Loucy (cell line): ENCODE measurements around the gene RGS19.

Source experiments
- H2AFZ ChIP-seq: fragments of 200-600 bp; sonication (generic); 2 replicates; pipeline ENCODE4 v1.6.0; 2016; ENCODE audit warnings: antibody characterized with exemption, mild to moderate bottlenecking, low read length, moderate library complexity
- H3F3A ChIP-seq: fragments of 200-600 bp; 2 replicates; pipeline ENCODE4 v1.6.0; 2016; ENCODE audit warnings: antibody characterized with exemption, low read depth, mild to moderate bottlenecking
- H3K27me3 ChIP-seq: fragments of 200-600 bp; sonication (generic); 2 replicates; pipeline ENCODE4 v1.6.1; 2014; ENCODE audit warnings: low read length, mild to moderate bottlenecking; ENCODE audit not compliant: insufficient read depth, poor library complexity, severe bottlenecking
- H3K36me3 ChIP-seq: fragments of 200-600 bp; sonication (generic); 2 replicates; pipeline ENCODE4 v1.6.1; 2016; ENCODE audit warnings: low read length; ENCODE audit not compliant: insufficient read depth
- H3K4me1 ChIP-seq: fragments of 200-600 bp; sonication (generic); 2 replicates; pipeline ENCODE4 v1.5.1; 2014; ENCODE audit warnings: low read length, mild to moderate bottlenecking; ENCODE audit not compliant: insufficient read depth, poor library complexity, severe bottlenecking
- H3K4me2 ChIP-seq: fragments of 200-600 bp; sonication (generic); 2 replicates; pipeline ENCODE4 v1.6.0; 2014; ENCODE audit warnings: antibody characterized with exemption, low read length, low read depth, mild to moderate bottlenecking; ENCODE audit not compliant: poor library complexity, severe bottlenecking
- H3K4me3 ChIP-seq: fragments of 200-600 bp; sonication (generic); 2 replicates; pipeline ENCODE4 v1.5.1; 2014; ENCODE audit warnings: low read length, mild to moderate bottlenecking, mixed read lengths; ENCODE audit not compliant: poor library complexity, severe bottlenecking
- H3K79me2 ChIP-seq: fragments of 200-600 bp; sonication (generic); 2 replicates; pipeline ENCODE4 v1.6.1; 2014; ENCODE audit warnings: low read length; ENCODE audit not compliant: insufficient read depth
- H3K9ac ChIP-seq: fragments of 200-600 bp; sonication (generic); 2 replicates; pipeline ENCODE4 v1.6.0; 2014; ENCODE audit warnings: mild to moderate bottlenecking, low read depth, low read length, moderate library complexity; ENCODE audit not compliant: poor library complexity, severe bottlenecking
- H3K9me2 ChIP-seq: fragments of 200-600 bp; sonication (generic); replicated peaks from 2 replicates; pipeline ENCODE4 v1.6.1; 2016; ENCODE audit warnings: low read depth, low read length, mixed read lengths
- H3K9me3 ChIP-seq: fragments of 200-600 bp; sonication (generic); 2 replicates; pipeline ENCODE4 v1.6.1; 2014; ENCODE audit warnings: mild to moderate bottlenecking, antibody characterized with exemption, low read length, low read depth; ENCODE audit not compliant: insufficient read depth
- H4K20me1 ChIP-seq: fragments of 200-600 bp; sonication (generic); 2 replicates; pipeline ENCODE4 v1.6.0; 2014; ENCODE audit warnings: antibody characterized with exemption, low read length, mild to moderate bottlenecking; ENCODE audit not compliant: insufficient read depth, poor library complexity, severe bottlenecking
- CTCF ChIP-seq: fragments of 200-600 bp; sonication (generic); conservative IDR thresholded peaks from 2 replicates; pipeline ENCODE4 v1.5.1; 2014; ENCODE audit warnings: mild to moderate bottlenecking, antibody characterized with exemption, low read length
- EZH2phosphoT487 ChIP-seq: fragments of 200-600 bp; IDR thresholded peaks from 2 replicates; pipeline ENCODE4 v1.6.1; 2018; ENCODE audit warnings: antibody characterized with exemption, mild to moderate bottlenecking, moderate library complexity, borderline replicate concordance

Gene RGS19

GRCh38 chr20:64086801-64087200 is 7.5 kb upstream of the RGS19 start:
- no peaks in the 10 kb centered on the region for H3K27me3 ChIP-seq
- no peak overlapping the region for H3K4me3 ChIP-seq

GRCh38 chr20:64084685-64085152 is 5.4 kb upstream of the RGS19 start:
- H3K4me2 ChIP-seq, result no peak overlapping the region
- TF ChIP-seq EZH2phosphoT487, result no peak
- TF ChIP-seq CTCF, result no peak
- no peak overlapping the region for H3K9ac ChIP-seq
- no peaks in the 10 kb centered on the region for H4K20me1 ChIP-seq
- H3K79me2 ChIP-seq, result no peaks in the 10 kb centered on the region
- H3K27me3 ChIP-seq, result no peaks in the 10 kb centered on the region
- peaks cover 18% of the 10 kb centered on the region for H3K4me1 ChIP-seq
- H3F3A ChIP-seq, result peaks cover 20% of the 10 kb centered on the region
- no peak overlapping the region for H3K4me3 ChIP-seq
- H3K36me3 ChIP-seq, result no peaks in the 10 kb centered on the region
- H2AFZ ChIP-seq, result no peak overlapping the region
- H3K9me3 ChIP-seq, result no peaks in the 10 kb centered on the region
- no peaks in the 10 kb centered on the region for H3K9me2 ChIP-seq

More at GRCh38 chr20:64086801-64087200, 7.5 kb upstream of the RGS19 start:
- Histone ChIP-seq H3K9me2 (no peaks in the 10 kb centered on the region), H3K4me1 (peaks cover 18% of the 10 kb centered on the region), H2AFZ (no peak overlapping the region), H3K9ac (no peak overlapping the region), H4K20me1 (no peaks in the 10 kb centered on the region), H3F3A (0 out of 2 replicates have a peak, but pooled peaks cover 3% of the 10 kb centered on the region), H3K4me2 (no peak overlapping the region), H3K79me2 (no peaks in the 10 kb centered on the region), H3K9me3 (no peaks in the 10 kb centered on the region), H3K36me3 (no peaks in the 10 kb centered on the region)
- TF ChIP-seq EZH2phosphoT487 (no peak), CTCF (no peak)

- Histone ChIP-seq H3K4me2 (peak within 1 kb of the TSS; percentile 90), H3K79me2 (no peaks in the 10 kb centered on the region), H3K9ac (peak within 1 kb of the TSS; percentile 61), H3K9me2 (no peaks in the 10 kb centered on the region), H3K36me3 (no peaks in the 10 kb centered on the region), H3K9me3 (no peaks in the 10 kb centered on the region), H3K4me1 (peaks cover 21% of the 10 kb centered on the region), H2AFZ (peak within 1 kb of the TSS; percentile 89), H3K4me3 (peak within 1 kb of the TSS; percentile 70), H3F3A (peaks cover 20% of the 10 kb centered on the region), H4K20me1 (no peaks in the 10 kb centered on the region), H3K27me3 (no peaks in the 10 kb centered on the region)
- no peak; the same call in 1 of the 2 replicates for TF ChIP-seq CTCF
- no peak for TF ChIP-seq EZH2phosphoT487
Measured at GRCh38 chr20:64083804-64084684, 4.7 kb upstream of the RGS19 start, which contains the start of gene LKAAEAR1. Gene LKAAEAR1, minus strand, starts transcription at chr20:64084398. Its CDS starts 179 bp downstream, at chr20:64084219.
